Measurements from ENCODE around the gene ATXN2.

GRCh38 chr12:111628505-111629260, 29.6 kb upstream of the ATXN2 start:
- TF ChIP-seq ZMIZ1 (IDR thresholded peaks at IDR 0.05; ENCODE audit: low read depth in 2 of 2, low read length in 2 of 2) (no peak), IRF9 (tag; IDR thresholded peaks at IDR 0.05) (no peak), RAD21 (CRISPR knock-in tag; conservative IDR thresholded peaks at IDR 0.05 in 1 of 2, IDR thresholded peaks at IDR 0.05 in 1 of 2) (no peak), SP1 (CRISPR knock-in tag; IDR thresholded peaks at IDR 0.05) (no peak), HCFC1 (IDR thresholded peaks at IDR 0.05; ENCODE audit: low read depth, low read length) (no peak), ZBTB33 (CRISPR knock-in tag; IDR thresholded peaks at IDR 0.05) (no peak), BRD4 (IDR thresholded peaks at IDR 0.05) (no peak), CREM (IDR thresholded peaks at IDR 0.05; ENCODE audit: low read depth) (no peak), CTCF (IDR thresholded peaks at IDR 0.05 in 2 of 3, conservative IDR thresholded peaks at IDR 0.05 in 1 of 3; ENCODE audit: insufficient read depth in 2 of 3, low read depth in 1 of 3, low read length in 3 of 3) (no peak), BCLAF1 (IDR thresholded peaks at IDR 0.05; ENCODE audit: borderline replicate concordance in 1 of 2, control insufficient read depth in 1 of 2, low read depth in 2 of 2, low read length in 1 of 2) (no peak), ZBTB11 (CRISPR knock-in tag; IDR thresholded peaks at IDR 0.05) (no peak), E2F3 (CRISPR knock-in tag; IDR thresholded peaks at IDR 0.05) (no peak), ZHX1 (conservative IDR thresholded peaks at IDR 0.05; ENCODE audit: low read length) (no peak), EZH2 (IDR thresholded peaks at IDR 0.05; ENCODE audit: borderline replicate concordance, low read depth, low read length) (no peak)

All from K562 (cell line).